NCI-H1105 treated with DMSO at 0.1 percent for 48 hours (cell line): ENCODE measurements around the gene GRIP1.

Source experiments
- DNase-seq: peaks from one replicate; lab custom pipeline; 2025; lab: John Stamatoyannopoulos, UW

GRIP1 gene

DNA sequence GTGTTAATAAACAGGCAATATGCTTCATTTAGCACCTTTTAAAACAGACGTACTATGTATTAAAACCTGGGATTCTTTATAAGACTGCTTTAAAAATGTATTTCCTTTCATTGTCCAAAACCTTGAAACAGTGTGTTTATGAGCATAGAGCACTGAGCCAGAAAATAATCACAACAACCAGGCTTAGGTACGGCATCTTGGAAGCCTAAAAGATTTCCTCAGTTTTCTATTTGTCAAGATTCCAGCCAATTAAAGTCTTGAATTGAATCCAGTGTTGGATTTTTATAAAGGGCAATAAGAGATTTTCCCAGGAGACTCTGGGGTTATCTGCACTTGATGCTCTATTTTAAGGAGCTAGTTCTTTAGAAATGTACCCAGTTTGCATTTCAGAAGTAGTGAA, 80.3 kb downstream of the GRIP1 start:
- DNase-seq: no peak

DNA sequence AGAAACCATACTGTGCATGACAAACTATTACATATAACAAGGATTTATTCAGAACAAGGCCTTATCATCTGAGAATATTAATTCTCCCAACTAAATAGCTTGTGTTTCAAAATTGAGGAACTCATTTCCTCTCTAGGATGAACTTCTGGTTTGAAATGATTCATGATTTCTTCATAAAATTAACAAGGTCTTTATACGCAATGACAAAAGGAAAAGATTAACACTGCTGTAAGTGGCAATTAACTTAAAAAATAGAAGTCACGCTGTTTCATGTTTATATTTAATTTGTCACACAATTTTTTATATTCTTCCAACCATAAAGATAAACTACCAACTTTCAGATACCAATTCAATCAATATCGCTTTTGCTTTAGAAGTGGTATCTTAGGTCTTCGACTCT, 80.8 kb downstream of the GRIP1 start:
- no peak for DNase-seq

DNA sequence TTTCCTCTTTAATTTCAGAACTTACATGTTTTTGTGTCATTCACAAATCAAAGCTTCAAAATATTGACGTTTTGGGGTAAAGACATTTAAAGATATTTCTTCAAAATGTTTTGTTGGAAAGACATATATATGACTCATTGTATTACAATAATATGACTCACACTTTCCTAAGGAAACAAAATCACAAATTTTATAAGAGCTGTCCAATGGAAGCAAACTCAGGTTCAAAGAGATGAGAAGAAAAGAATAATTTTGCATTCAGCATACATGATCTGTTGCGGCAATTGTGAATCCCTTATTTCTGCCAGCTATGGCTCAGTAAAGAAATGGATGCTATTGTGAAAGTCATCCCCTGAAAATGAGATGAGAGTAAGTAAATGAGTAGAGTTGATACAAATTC, 82.7 kb downstream of the GRIP1 start:
- no peak for DNase-seq

DNA sequence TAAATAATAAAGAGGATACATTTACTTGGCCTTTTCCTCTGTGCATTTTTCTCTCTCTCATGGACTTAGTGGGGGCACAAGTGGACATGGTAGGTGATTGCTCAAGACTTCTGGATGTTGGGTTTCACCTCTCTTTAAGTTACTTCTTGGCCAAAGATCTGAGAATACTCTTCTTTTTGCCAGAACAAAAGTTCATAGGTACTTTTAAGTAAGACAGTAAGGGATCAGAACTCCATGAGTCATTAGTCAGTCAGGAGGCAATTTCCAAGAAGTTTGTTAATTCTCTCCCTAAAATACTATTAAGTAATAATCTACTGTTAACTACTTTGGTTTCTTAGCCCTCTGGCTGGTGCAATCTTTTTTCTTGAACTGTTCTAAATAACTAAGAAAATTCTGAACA, 84.2 kb downstream of the GRIP1 start:
- no peak for DNase-seq

DNA sequence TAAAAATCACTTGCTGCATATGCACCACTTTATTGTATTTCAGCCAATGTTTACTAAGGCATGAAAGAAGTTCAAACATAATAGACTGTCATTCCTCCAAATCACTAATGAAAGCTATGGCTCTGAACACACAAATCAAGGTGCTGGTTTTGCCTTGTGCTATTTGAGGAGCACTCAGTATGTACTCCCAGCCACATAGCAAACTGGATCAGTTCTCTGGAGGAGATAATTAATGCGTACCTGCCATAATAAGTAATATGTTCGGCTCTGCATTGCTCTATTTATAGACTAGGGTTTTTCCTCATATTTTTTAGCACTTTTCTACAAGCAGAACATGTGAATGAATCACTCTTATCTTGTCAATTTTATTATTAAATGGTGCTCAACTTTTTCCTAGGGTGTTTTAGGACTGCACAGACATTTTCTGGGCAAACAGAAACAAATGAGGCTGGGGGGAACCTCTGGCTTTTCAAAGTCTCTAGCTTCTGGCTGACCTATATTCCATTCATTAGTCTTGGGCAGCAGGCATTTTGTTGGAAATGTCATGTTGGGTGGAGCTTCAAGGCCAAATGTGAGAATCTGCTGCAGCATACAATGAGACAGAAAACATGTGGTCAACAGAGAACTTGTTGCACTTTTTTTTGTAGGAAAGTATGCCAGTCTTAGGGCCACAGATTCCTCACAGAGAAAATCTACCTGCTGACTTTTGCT, 88.4 kb downstream of the GRIP1 start:
- DNase-seq: no peak

DNA sequence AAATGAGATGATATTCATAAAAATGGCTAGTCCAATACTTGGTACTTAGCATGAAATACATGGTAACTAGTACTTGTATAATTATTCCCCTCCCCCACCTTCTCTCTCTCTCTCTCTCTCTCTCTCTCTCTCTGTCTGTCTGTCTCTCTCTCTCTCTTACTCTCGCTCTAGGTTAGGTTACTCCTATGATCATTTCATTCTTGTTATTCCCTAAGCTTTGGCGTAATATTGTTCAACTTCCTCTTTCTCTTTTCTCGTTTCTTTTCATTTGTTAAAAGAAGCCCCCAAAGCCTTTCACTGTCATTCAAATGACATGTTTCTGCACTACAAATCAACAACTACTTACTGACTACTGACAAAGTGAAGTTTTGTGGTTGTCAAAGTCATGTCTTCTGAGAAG, 89.8 kb downstream of the GRIP1 start:
- DNase-seq: no peak

DNA sequence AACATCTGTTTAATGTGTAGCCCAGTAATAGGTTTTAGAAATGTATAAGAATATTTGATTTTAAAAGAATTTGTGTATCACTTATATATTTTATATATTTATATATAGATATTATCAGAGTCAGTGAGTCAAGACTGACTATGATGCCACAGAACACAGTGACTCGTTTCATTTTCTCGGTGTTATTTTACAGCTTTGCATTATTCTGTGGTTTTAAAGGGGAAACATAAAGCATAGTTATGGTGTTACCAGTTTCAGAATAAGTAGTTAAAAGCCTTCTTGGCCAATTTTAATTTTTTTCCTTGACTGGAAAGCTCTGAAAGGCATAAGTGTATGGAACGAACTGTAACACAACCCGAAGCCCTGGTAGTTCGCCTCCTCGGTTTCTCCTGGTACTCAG, 91.0 kb downstream of the GRIP1 start:
- DNase-seq: no peak

DNA sequence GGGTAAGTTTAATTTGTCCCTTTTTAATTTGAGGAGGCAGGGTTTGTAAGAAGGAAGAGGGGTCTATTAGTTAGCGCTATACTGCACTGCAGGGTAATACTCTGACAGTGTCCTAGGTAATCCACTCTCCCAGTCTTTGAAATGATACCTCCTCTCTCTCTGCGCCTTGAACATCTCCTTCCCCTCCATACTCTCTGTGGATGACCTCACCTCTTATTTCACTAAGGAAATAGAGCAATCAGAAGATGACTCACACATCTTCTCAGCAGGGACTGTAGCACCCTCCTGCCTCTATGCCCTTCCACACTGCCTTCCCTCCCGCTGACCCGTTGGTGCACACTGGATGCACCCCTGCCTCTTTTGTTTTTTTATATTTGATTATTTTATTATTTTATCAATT, 94.2 kb downstream of the GRIP1 start:
- DNase-seq: no peak

DNA sequence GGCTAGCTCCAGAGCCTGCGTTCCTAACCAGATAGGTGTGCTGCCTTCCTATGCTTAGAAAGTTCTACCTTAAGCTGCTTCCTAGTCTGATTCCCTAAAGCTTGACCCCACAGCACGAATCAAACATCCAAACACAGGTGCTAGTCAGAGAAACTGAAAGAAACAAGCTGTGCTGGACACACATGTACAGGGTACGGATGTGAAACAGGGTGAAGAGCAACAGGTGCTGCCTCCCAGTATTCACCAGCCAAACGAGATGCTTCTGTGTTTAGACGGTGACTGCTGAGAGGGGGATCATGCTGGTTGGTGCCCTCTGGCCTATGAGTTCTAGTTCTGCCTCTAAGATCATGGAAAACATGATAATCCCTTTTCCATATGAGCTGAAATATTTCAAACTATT, 105.3 kb downstream of the GRIP1 start:
- DNase-seq: no peak

DNA sequence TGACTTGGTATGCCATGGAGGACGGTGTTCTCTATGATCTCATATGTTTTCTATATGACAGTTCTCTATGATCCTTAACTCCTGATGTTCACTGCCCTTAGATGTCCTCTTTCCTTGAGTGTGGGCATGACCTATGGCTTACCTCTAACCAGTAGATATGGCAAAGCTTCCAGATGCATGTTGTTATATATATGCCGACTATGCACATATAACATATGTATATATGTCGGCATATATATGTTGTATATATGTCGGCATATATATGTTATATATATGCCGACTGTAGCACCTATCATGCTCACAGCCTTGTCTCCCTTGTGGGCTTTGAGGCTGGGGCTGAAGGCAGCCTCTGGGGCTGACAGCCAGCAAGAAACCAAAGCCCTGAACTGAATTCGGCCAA, 106.0 kb downstream of the GRIP1 start:
- DNase-seq: no peak

DNA sequence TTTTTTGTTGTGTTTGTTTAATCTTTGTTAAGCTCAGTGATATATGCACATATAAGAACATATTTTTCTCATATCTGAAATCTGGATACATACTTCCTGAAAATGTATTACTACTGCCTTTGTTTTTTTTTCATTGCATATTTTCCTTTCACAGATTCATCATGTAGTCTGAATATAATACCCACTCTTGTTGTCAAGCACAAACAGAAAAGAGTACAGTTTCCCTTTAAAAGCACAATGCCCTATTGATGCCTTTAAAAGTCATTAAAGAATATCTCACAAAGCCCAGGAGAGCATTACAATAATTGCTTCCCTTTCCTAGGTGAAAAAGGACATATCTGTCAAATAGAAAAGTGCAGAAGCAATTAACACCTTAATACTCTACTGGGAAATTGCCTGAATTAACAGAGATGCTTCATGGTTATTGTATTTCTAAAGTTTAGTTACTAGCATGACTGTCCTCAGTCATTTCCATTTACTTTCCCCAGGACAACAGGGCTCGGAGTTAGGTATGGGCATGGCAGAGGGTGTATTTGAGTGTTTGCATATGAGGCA, 107.4 kb downstream of the GRIP1 start:
- DNase-seq: no peak

DNA sequence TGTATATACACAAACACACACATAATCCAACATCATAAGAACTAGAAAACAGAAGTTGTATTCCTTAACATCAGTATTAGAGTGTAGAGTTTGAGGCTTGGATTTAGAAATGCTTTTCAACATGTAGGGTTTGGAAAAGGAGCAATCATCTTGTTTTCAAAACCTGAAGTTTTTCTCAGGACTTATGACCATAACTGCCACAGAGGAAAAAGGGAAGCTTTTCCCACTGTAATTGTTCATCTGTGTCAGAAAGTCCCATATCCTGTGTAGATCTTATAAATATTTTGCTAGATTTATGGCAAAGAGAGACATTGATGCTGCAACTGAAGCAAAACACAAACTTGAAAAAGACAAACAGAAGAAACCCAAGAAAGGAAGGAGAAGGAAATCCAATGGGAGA, 115.7 kb downstream of the GRIP1 start:
- no peak for DNase-seq

DNA sequence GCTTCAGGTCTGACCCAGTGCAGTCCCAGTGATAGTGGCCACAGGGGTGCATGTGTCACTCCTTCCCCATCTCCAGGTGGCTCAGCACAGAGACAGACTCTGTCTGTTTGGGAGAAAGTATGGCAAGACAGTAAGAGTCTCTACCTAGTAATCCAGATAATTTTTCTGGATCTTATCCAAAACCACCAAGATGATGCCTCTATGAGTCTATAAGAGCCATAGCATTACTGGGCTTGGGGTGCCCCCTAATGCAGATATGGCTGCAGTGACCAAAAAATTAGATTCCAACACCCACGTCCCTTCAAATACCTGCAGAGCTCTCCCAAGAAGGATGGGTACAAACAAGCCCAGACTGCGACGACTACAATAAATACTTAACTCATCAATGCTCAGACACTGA, 123.8 kb downstream of the GRIP1 start:
- DNase-seq: no peak

DNA sequence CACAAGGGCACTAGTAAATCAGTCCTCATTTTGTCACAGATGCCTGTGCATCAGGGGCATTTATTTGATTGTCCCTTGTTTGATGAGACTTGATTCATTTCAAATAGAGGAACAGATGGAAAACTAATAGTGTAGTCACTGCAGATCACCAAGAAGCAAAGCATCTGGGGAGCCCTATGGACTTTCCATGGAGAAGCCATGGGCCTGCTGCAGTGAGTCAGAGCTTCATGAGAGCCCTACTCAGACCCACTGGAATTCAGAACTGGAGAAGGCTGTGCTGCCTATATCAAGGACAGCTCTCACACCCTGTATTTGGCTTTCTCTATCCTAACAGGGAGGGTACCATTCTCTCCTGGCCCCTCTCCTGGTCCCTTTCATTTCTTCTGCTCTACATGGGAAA, 126.2 kb downstream of the GRIP1 start:
- no peak for DNase-seq

DNA sequence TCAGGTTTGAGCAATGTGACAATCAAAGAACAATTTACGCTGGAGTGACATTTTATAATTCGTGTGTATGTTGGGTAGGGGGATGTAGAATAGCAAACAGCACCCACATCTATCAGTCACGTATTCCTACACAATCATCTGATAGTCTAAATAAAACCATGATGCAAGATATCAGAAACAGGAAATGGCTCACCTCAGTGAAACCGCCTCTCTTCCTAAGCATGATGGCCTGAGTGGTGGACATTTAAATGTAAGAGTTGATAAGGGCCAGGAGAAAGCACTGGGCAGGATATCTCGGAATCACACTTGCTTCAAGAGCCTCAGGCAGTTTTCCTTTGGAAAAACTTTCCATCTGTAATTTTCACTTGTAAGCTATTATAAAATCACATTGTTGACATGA, 128.2 kb downstream of the GRIP1 start:
- no peak for DNase-seq

DNA sequence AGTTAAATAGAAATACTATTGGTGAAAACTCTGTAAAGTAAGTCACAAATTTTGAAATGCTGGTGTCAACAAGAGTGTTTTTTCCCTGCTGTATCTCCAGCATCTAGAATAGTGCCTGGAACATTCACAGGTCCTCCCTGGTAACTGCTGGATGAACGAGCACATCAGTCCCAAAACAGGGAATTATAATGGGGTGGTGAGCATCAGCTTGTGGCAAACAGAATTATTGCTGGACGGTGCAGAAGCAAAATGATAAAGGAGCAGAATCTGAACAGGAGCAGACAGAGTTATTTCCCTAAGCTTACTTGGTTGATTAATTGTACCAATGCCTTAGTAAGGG, 129.9 kb downstream of the GRIP1 start:
- no peak for DNase-seq

DNA sequence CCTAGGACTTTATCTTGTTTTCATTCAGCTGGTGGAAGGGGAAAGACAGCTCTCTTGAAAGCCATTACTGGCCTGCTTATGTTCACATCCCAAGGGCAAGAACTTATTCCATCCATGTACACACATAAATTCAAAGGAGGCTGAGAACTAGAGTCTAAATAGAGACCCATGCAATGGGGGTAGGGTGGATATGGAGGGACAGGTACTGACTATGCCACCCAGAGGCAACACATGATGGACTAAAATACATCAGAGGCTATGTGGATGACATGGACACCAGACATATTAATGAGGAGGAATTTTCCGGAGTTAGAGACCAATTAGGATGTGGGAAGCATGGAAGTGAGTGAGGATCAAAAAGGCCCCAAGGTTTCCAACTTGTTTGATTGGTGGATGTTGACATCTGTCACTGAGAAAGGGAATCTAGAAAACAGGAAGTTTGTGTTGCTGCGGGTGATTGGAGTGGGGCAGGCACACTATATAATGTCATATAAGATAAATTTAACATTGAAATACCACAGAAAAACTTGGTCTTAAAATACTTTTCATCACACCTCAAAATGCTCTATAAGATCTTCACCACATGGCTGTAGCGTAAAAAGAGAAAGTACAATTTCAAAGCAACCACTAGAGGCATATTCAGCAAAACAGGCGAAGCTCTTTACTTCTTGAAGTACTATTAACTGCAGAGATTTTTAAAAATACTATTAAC, 130.4 kb downstream of the GRIP1 start:
- DNase-seq: no peak

DNA sequence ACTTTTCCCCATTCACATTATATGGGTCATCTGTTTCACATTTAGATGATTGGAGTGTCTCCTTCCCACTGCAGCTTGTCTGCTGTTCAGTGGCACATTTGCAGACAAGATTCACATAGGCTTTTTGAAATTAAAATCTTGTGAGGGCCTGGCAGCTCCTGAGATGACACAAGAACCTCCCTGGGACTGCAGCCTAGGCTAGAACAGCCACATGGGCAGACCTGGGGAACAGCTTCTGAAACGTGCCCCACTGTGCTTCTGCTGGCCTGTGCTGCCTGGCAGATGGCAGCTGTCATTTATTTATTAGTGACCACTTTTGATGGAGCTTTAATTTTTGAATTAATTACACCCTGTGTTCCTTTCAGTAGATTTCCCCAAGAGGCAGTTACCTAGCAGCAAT, 137.4 kb downstream of the GRIP1 start:
- DNase-seq: no peak

DNA sequence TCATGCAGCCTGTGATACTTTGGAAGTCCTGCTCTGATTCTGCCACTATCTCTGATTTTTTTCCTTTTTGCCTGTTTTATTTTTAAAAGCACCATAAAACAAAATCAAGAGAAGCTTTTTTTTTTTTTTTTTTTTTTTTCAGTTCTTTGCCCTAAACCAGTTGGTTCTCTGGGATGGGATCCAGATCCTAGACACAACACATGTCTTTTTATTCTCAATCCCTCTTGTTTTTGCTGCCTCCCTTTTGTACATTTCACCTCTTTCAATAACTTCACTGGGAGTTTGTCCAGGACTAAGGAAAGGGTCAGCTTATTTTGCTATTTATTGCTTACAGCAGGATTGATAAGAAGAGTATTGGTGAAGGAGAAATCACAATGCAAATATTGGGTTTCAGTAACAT, 139.4 kb downstream of the GRIP1 start:
- no peak for DNase-seq

DNA sequence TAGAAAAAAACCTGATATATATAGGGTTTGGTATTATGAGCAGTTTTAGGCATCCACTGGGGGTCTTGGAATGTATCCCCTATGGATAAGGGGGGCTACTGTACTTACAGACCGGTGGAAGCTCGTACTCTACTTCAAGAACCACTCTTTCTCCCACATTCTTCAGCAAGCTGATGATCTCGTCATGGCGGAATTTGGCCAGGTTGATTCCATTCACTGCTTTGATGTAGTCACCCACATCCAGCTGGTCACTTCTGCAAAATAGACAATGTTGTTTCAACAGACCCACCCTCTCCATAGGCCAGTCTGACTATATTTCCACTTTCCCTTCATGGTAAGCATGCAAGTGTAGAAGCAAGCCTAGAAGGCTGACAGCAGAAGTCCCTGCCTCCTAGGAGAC, 139.9 kb downstream of the GRIP1 start:
- DNase-seq: no peak

DNA sequence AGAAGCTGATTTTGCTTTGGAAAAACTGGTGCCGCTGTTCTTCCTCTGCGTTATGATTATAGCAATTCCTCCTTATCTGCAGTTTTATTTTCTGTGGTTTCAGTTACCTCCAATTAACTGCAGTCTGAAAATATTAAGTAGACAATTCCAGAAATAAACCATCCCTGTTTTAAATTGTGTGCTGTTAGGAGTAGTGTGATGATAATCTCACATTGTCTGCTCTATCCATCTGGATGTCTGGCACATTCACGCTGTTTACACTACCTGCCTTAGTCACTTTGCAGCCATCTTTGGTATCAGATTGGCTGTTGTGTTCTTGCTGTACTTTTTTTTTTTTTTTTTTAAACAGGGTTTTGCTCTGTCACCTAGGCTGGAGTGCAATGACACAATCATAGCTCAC, 141.0 kb downstream of the GRIP1 start:
- no peak for DNase-seq

DNA sequence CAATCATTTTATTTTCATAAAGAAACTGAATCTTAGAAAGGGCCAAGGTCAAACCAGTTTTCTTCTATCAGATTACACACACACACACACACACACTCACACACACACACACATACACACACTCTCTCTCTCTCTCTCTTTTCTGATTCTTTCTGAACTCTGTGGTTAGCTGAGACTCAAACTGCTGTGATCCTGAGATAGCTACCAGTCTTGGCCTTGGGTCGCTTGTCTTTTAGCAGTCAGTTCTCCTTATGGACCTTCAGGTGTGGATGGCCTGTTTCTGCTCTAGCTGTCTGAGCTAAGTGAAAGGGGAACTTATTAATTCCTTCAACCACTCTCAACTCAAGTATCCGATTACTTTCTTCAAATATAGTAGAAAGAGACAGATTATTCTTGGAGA, 145.1 kb downstream of the GRIP1 start:
- no peak for DNase-seq

DNA sequence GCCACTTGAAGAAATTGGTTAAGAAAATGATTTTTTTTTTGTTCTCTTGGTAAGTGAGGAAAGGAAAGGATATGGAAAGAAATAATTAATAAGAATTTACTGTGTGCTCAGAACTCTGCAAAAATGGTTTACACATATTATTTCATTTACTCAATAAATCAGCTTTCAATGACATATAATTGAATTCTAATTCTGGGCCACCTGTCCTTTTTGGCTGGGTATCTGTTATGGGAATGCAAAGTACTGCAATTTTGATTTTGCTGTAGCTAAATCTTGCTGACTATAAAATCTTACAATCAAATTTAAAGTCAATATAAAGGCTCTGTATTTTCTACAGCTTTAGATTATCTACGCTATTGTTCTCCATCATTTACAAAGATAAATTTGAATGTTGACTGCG, 147.1 kb downstream of the GRIP1 start:
- DNase-seq: peak; percentile 50

DNA sequence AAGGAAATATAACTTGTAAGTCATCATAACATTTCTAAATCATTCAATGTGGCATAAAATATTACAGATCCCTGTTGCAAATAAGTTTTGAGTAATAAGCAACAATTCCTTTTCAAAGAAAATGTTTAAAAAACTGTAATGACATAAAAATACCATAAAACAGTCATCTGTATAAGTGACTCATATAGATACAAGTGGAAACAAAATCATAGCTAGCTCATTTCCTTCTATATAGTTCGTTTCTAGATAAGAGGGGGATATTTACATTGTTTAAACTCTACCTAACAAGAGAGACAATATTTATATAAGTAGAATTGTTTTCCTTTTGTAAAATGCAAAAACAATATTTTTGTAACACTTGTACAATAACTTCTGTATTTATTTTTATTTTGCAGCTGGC, 148.9 kb downstream of the GRIP1 start:
- DNase-seq: no peak
